GM21423 (cell line): Measurements from ENCODE around the gene MARCHF10.

Source experiments
- ATAC-seq: cut with Tn5 transposase; IDR thresholded peaks from one replicate; pipeline ENCODE4 v1.9.1; 2021; ENCODE audit warnings: mild to moderate bottlenecking, moderate library complexity; ENCODE audit not compliant: unreplicated experiment

The MARCHF10 gene

GRCh38 chr17:62665599-62665998, 142.5 kb downstream of the MARCHF10 start:
- no peak for ATAC-seq

GRCh38 chr17:62664336-62665120, 143.6 kb downstream of the MARCHF10 start:
- ATAC-seq, result no peak

GRCh38 chr17:62663304-62663703, 144.8 kb downstream of the MARCHF10 start:
- no peak for ATAC-seq

GRCh38 chr17:62662855-62663254, 145.3 kb downstream of the MARCHF10 start:
- no peak for ATAC-seq

- ATAC-seq, result no peak
These were observed 146.8 kb downstream of the MARCHF10 start for GRCh38 chr17:62661337-62661736.

GRCh38 chr17:62660629-62661118, 147.4 kb downstream of the MARCHF10 start:
- ATAC-seq, result no peak

GRCh38 chr17:62658136-62658920, 149.8 kb downstream of the MARCHF10 start:
- no peak for ATAC-seq

GRCh38 chr17:62657690-62658089, 150.4 kb downstream of the MARCHF10 start:
- ATAC-seq, result no peak

- ATAC-seq, result no peak
These were observed 150.9 kb downstream of the MARCHF10 start for GRCh38 chr17:62657145-62657665.

- no peak for ATAC-seq
These were observed 151.7 kb downstream of the MARCHF10 start for GRCh38 chr17:62656446-62656845.

GRCh38 chr17:62655656-62656055, 152.5 kb downstream of the MARCHF10 start:
- ATAC-seq, result no peak

- no peak for ATAC-seq
These were observed 154.0 kb downstream of the MARCHF10 start for GRCh38 chr17:62653826-62654761.

- ATAC-seq, result peak; percentile 78
These were observed 154.9 kb downstream of the MARCHF10 start for GRCh38 chr17:62653002-62653825.

- ATAC-seq, result no peak
These were observed 155.7 kb downstream of the MARCHF10 start for GRCh38 chr17:62652251-62653001.
